ENCODE results near the gene ATP6V0B. TPM values are rescaled to one million over a fixed set of nuclear protein-coding genes. Genes with fewer than 3 reads are reported as not detected.

The ATP6V0B gene
- total RNA-seq, 1 donor from 2014 or later = 123 TPM

- no peak for DNase-seq (ENCODE audit: low spot score)
- peaks cover 33% of the 10 kb centered on the region for H3K4me1 Mint-ChIP-seq (ENCODE audit: low read depth)
- H3K4me3 Mint-ChIP-seq (ENCODE audit: unreplicated experiment) = peak overlapping the region; percentile 86
- H3K36me3 Mint-ChIP-seq (ENCODE audit: low read depth) = peaks cover 6% of the 10 kb centered on the region
- no peaks in the 10 kb centered on the region for H3K27me3 Mint-ChIP-seq (ENCODE audit: low read depth)
- no peaks in the 10 kb centered on the region for H3K9me3 Mint-ChIP-seq (ENCODE audit: low read depth)
- peak overlapping the region; percentile 98 for H3K27ac Mint-ChIP-seq (ENCODE audit: unreplicated experiment)
- TF ChIP-seq, protein P1, sequence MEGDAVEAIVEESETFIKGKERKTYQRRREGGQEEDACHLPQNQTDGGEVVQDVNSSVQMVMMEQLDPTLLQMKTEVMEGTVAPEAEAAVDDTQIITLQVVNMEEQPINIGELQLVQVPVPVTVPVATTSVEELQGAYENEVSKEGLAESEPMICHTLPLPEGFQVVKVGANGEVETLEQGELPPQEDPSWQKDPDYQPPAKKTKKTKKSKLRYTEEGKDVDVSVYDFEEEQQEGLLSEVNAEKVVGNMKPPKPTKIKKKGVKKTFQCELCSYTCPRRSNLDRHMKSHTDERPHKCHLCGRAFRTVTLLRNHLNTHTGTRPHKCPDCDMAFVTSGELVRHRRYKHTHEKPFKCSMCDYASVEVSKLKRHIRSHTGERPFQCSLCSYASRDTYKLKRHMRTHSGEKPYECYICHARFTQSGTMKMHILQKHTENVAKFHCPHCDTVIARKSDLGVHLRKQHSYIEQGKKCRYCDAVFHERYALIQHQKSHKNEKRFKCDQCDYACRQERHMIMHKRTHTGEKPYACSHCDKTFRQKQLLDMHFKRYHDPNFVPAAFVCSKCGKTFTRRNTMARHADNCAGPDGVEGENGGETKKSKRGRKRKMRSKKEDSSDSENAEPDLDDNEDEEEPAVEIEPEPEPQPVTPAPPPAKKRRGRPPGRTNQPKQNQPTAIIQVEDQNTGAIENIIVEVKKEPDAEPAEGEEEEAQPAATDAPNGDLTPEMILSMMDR (IDR thresholded peaks at IDR 0.05) = no peak
Measured at GRCh38 chr1:43947061-43947873, 27.5 kb upstream of the ATP6V0B start.

GRCh38 chr1:43947874-43948437 is 26.8 kb upstream of the ATP6V0B start:
- TF ChIP-seq, protein P1 (IDR thresholded peaks at IDR 0.05) = no peak
- Mint-ChIP-seq H3K27me3 (ENCODE audit: low read depth) (no peaks in the 10 kb centered on the region), H3K4me3 (ENCODE audit: unreplicated experiment) (peak overlapping the region; percentile 86), H3K27ac (ENCODE audit: unreplicated experiment) (no peak overlapping the region), H3K4me1 (ENCODE audit: low read depth) (peaks cover 33% of the 10 kb centered on the region), H3K36me3 (ENCODE audit: low read depth) (peaks cover 6% of the 10 kb centered on the region), H3K9me3 (ENCODE audit: low read depth) (no peaks in the 10 kb centered on the region)
- no peak for DNase-seq (ENCODE audit: low spot score)

DNA sequence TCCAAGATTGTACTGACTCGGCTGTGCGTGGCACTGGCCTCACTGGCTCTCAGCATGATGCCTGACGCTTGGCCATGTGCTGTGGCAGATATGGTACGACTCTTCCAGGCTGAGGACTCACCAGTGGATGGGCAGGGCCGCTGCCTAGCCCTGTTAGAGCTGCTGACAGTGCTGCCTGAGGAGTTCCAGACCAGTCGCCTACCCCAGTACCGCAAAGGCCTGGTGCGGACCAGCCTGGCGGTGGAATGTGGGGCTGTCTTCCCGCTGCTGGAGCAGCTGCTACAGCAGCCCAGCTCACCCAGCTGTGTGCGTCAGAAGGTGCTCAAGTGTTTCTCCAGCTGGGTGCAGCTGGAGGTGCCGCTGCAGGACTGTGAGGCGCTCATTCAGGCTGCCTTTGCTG is 25.1 kb upstream of the ATP6V0B start:
- Mint-ChIP-seq H3K27me3 (ENCODE audit: low read depth) (no peaks in the 10 kb centered on the region), H3K4me1 (ENCODE audit: low read depth) (peaks cover 33% of the 10 kb centered on the region), H3K36me3 (ENCODE audit: low read depth) (peaks cover 6% of the 10 kb centered on the region), H3K27ac (ENCODE audit: unreplicated experiment) (no peak overlapping the region), H3K4me3 (ENCODE audit: unreplicated experiment) (no peak overlapping the region), H3K9me3 (ENCODE audit: low read depth) (no peaks in the 10 kb centered on the region)
- peak; percentile 71 for DNase-seq (ENCODE audit: low spot score)
- TF ChIP-seq, protein P1 (IDR thresholded peaks at IDR 0.05) = no peak

DNA sequence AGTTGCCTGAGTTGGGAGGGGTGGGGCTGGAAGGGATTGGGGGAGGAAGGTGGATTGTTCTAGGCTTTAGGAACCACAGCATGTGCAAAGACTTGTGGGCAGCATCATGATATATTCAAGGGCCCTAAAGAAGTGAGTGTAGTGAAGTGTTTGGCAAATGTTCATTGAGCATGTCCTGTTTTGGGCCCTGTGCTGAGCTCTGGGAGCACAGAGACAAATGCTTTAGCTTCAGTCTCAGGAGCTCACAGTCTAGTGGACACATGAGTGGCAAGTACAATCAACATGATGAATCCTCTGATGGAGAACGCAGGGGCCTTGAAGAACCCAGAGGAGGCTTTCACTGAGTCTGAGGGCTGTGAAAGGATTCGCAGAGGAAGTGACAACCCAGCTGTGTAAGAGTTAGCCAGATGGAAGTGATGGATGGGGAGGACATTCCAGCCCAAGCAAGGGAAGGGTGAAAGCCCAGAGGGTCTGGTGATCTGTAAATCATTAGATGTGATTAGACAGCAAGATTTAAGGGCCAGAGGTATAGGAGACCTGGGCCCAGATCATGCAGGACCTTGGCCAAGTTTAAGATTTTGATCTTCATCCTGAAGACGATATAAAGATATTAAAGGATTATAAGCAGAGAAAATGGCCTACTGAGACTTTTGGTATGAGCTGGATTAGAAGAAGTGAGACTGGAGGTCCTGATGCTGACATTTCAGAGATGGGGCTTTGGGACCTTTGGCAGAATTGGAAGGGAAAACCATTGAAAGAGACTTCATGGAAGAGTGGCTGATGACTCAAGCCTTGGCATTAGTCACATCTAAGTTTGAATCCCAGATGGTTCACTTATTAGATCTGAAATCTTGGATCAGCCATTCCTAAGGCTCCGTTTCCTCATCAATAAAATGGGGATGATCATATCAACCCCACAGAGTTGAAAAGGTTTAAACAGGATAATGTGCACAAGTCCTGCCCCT is 23.5 kb upstream of the ATP6V0B start:
- DNase-seq (ENCODE audit: low spot score) = no peak

More for the DNA sequence above, 23.5 kb upstream of the ATP6V0B start:
- TF ChIP-seq, protein P1 (IDR thresholded peaks at IDR 0.05) = no peak
- Mint-ChIP-seq H3K27me3 (ENCODE audit: low read depth) (no peaks in the 10 kb centered on the region), H3K4me3 (ENCODE audit: unreplicated experiment) (no peak overlapping the region), H3K27ac (ENCODE audit: unreplicated experiment) (no peak overlapping the region), H3K36me3 (ENCODE audit: low read depth) (peaks cover 6% of the 10 kb centered on the region), H3K4me1 (ENCODE audit: low read depth) (peaks cover 24% of the 10 kb centered on the region), H3K9me3 (ENCODE audit: low read depth) (no peaks in the 10 kb centered on the region)

All from chondrocyte (in vitro differentiated cells).